GM03348 (cell line): ENCODE measurements around the gene NPIPA3.
"Not testable (repeated sequence)": the region's sequence is repeated elsewhere in the genome, so short reads cannot be mapped to it uniquely, and the experiment has no call there.

Experiments
- DNase-seq: peaks from one replicate; pipeline ENCODE4 v3.0.0; 2012; ENCODE audit warnings: low spot score

NPIPA3 gene

GRCh38 chr16:14703156-14704011 is at the start of gene NPIPA3:
Gene NPIPA3, plus strand, starts transcription at chr16:14703411. Its CDS starts 5,533 bp downstream, at chr16:14708944.
- DNase-seq = not testable (repeated sequence)

GRCh38 chr16:14658063-14658462 is 45.1 kb upstream of the NPIPA3 start:
- no peak for DNase-seq

- DNase-seq = no peak
Observed at GRCh38 chr16:14667347-14668266, 35.6 kb upstream of the NPIPA3 start.

- DNase-seq = no peak
Observed at GRCh38 chr16:14668556-14669223, 34.5 kb upstream of the NPIPA3 start.

GRCh38 chr16:14669776-14670175 is 33.4 kb upstream of the NPIPA3 start:
- DNase-seq = no peak

- DNase-seq = no peak
Observed at GRCh38 chr16:14672403-14672971, 30.7 kb upstream of the NPIPA3 start.

GRCh38 chr16:14676633-14677032 is 26.6 kb upstream of the NPIPA3 start:
- no peak for DNase-seq

- DNase-seq = no peak
Observed at GRCh38 chr16:14677627-14678026, 25.6 kb upstream of the NPIPA3 start.

- DNase-seq = no peak
Observed at GRCh38 chr16:14678748-14679497, 24.3 kb upstream of the NPIPA3 start.

GRCh38 chr16:14680396-14680795 is 22.8 kb upstream of the NPIPA3 start:
- not testable (repeated sequence) for DNase-seq

- DNase-seq = no peak
Observed at GRCh38 chr16:14681115-14681514, 22.1 kb upstream of the NPIPA3 start.

- no peak for DNase-seq
Observed at GRCh38 chr16:14682121-14682520, 21.1 kb upstream of the NPIPA3 start.

- not testable (repeated sequence) for DNase-seq
Observed at GRCh38 chr16:14685870-14686793, 17.1 kb upstream of the NPIPA3 start.

GRCh38 chr16:14694129-14694528 is 9.1 kb upstream of the NPIPA3 start, which contains the start of gene PLA2G10:
Gene PLA2G10, minus strand, starts transcription at chr16:14694308. Its CDS starts 79 bp downstream, at chr16:14694229.
- DNase-seq = not testable (repeated sequence)

- DNase-seq = not testable (repeated sequence)
Observed at GRCh38 chr16:14701859-14702258, 1.4 kb upstream of the NPIPA3 start.

GRCh38 chr16:14702672-14703071 is 539 bp upstream of the NPIPA3 start:
- not testable (repeated sequence) for DNase-seq

- DNase-seq = not testable (repeated sequence)
Observed at GRCh38 chr16:14733233-14733632, 30.0 kb downstream of the NPIPA3 start.

- DNase-seq = not testable (repeated sequence)
Observed at GRCh38 chr16:14740832-14741385, 37.7 kb downstream of the NPIPA3 start.

- not testable (repeated sequence) for DNase-seq
Observed at GRCh38 chr16:14741794-14742193, 38.6 kb downstream of the NPIPA3 start.
